Measurements from ENCODE around the gene DNAH8. TPM values are rescaled to one million over a fixed set of nuclear protein-coding genes. Genes with fewer than 3 reads are reported as not detected.

Gene DNAH8
- total RNA-seq, 1 experiment from 2014 or later, result not detected

- CTCF ChIA-PET, result no interaction called here
- no peaks in the 10 kb centered on the region for H3K36me3 Mint-ChIP-seq (ENCODE audit: insufficient read depth, unreplicated experiment)
- POLR2A ChIA-PET, result no interaction called here
These were observed 347.1 kb downstream of the DNAH8 start for GRCh38 chr6:39062014-39062740.

GRCh38 chr6:39063526-39063925 lies 348.4 kb downstream of the DNAH8 start:
- Mint-ChIP-seq H3K9me3 (ENCODE audit: unreplicated experiment) (no peaks in the 10 kb centered on the region), H3K4me3 (ENCODE audit: unreplicated experiment) (no peak overlapping the region)
- POLR2A ChIA-PET, result interaction anchor here (0.7 kb wide), 1 partner anchor 434 kb away, joined by 3 read pairs; no protein-coding TSS in a partner anchor

More at GRCh38 chr6:39062014-39062740, 347.1 kb downstream of the DNAH8 start:
- BruUV-seq (replicated peaks), result no TSS peak
- peaks cover 23% of the 10 kb centered on the region for H3K27me3 Mint-ChIP-seq (ENCODE audit: insufficient read depth, unreplicated experiment)
- no peak overlapping the region for H3K4me3 Mint-ChIP-seq (ENCODE audit: unreplicated experiment)
- no peaks in the 10 kb centered on the region for H3K9me3 Mint-ChIP-seq (ENCODE audit: unreplicated experiment)
- no peak for TF ChIP-seq CTCF (IDR thresholded peaks at IDR 0.05; ENCODE audit: unreplicated experiment)
- no peak for DNase-seq (ENCODE audit: unreplicated experiment)
- H3K4me1 Mint-ChIP-seq (ENCODE audit: insufficient read depth, unreplicated experiment), result no peaks in the 10 kb centered on the region
- intact Hi-C loops (cut with micrococcal nuclease), result no loop called here
- H3K27ac Mint-ChIP-seq (ENCODE audit: low read depth, unreplicated experiment), result no peak overlapping the region

GRCh38 chr6:39065561-39065960 lies 350.4 kb downstream of the DNAH8 start:
- Mint-ChIP-seq H3K27me3 (ENCODE audit: insufficient read depth, unreplicated experiment) (peaks cover 13% of the 10 kb centered on the region), H3K9me3 (ENCODE audit: unreplicated experiment) (no peaks in the 10 kb centered on the region), H3K27ac (ENCODE audit: low read depth, unreplicated experiment) (no peak overlapping the region), H3K4me1 (ENCODE audit: insufficient read depth, unreplicated experiment) (no peaks in the 10 kb centered on the region), H3K4me3 (ENCODE audit: unreplicated experiment) (no peak overlapping the region), H3K36me3 (ENCODE audit: insufficient read depth, unreplicated experiment) (no peaks in the 10 kb centered on the region)
- TF ChIP-seq CTCF (IDR thresholded peaks at IDR 0.05; ENCODE audit: unreplicated experiment), result no peak
- intact Hi-C loops (cut with micrococcal nuclease), result no loop called here
- DNase-seq (ENCODE audit: unreplicated experiment), result no peak
- ChIA-PET CTCF (interaction anchor here (0.7 kb wide), 1 partner anchor 649 kb away, joined by 3 read pairs; no protein-coding TSS in a partner anchor), POLR2A (no interaction called here)
- no TSS peak for BruUV-seq (replicated peaks)

More at GRCh38 chr6:39063526-39063925, 348.4 kb downstream of the DNAH8 start:
- CTCF ChIA-PET, result interaction anchor here (0.7 kb wide), 1 partner anchor 31 kb away, joined by 3 read pairs; no protein-coding TSS in a partner anchor
- Mint-ChIP-seq H3K27ac (ENCODE audit: low read depth, unreplicated experiment) (no peak overlapping the region), H3K4me1 (ENCODE audit: insufficient read depth, unreplicated experiment) (no peaks in the 10 kb centered on the region), H3K36me3 (ENCODE audit: insufficient read depth, unreplicated experiment) (no peaks in the 10 kb centered on the region), H3K27me3 (ENCODE audit: insufficient read depth, unreplicated experiment) (peaks cover 23% of the 10 kb centered on the region)
- no peak for DNase-seq (ENCODE audit: unreplicated experiment)
- no peak for TF ChIP-seq CTCF (IDR thresholded peaks at IDR 0.05; ENCODE audit: unreplicated experiment)
- BruUV-seq (replicated peaks), result no TSS peak
- intact Hi-C loops (cut with micrococcal nuclease), result no loop called here

GRCh38 chr6:39068391-39068790 lies 353.3 kb downstream of the DNAH8 start:
- no peak for TF ChIP-seq CTCF (IDR thresholded peaks at IDR 0.05; ENCODE audit: unreplicated experiment)
- Mint-ChIP-seq H3K27ac (ENCODE audit: low read depth, unreplicated experiment) (no peak overlapping the region), H3K4me1 (ENCODE audit: insufficient read depth, unreplicated experiment) (no peaks in the 10 kb centered on the region), H3K9me3 (ENCODE audit: unreplicated experiment) (no peaks in the 10 kb centered on the region), H3K36me3 (ENCODE audit: insufficient read depth, unreplicated experiment) (no peaks in the 10 kb centered on the region), H3K27me3 (ENCODE audit: insufficient read depth, unreplicated experiment) (peaks cover 8% of the 10 kb centered on the region), H3K4me3 (ENCODE audit: unreplicated experiment) (no peak overlapping the region)
- DNase-seq (ENCODE audit: unreplicated experiment), result no peak
- CTCF ChIA-PET, result no interaction called here
- POLR2A ChIA-PET, result no interaction called here
- intact Hi-C loops (cut with micrococcal nuclease), result no loop called here
- no TSS peak for BruUV-seq (replicated peaks)

All from MCF 10A (cell line).